A549 (cell line): ENCODE results near the gene SLC2A2.

Source experiments
- BHLHE40 ChIP-seq: IDR thresholded peaks from 2 replicates; pipeline ENCODE4 v1.6.1; 2012; ENCODE audit warnings: low read depth, low read length, inconsistent platforms
- CHD2 ChIP-seq: fragments of 150-350 bp; IDR thresholded peaks from 2 replicates; pipeline ENCODE4 v1.6.1; 2014; ENCODE audit warnings: low read length; ENCODE audit not compliant: partially characterized antibody
- POLR2A ChIP-seq: IDR thresholded peaks from 2 replicates; pipeline ENCODE4 v1.6.1; 2012; ENCODE audit warnings: mild to moderate bottlenecking, low read length
- TF ChIP-seq, protein P1 (sequence below): fragments of >200 bp; sonication (Bioruptor Twin); formaldehyde crosslinking; IDR thresholded peaks from 3 replicates; pipeline ENCODE4 v1.5.1; 2016

DNA sequence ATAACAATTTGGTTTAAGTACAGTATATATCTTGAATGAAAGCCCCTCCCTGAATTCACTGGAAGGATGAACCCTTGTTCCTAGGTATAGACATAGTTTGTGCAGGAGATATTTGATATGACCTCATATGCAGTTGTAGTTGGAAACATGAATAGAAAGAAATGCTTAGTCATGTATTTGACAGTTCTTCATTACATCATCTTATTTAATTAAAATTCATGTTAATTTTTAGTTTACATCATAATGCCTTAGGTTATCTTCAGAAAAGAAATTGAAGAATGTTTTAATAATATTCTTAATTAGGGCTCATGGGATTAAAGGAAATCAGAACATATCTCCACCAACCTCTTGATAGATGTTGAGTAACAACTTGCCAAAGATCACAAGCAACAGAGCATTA is 19.2 kb downstream of the SLC2A2 start:
- TF ChIP-seq, protein P1, sequence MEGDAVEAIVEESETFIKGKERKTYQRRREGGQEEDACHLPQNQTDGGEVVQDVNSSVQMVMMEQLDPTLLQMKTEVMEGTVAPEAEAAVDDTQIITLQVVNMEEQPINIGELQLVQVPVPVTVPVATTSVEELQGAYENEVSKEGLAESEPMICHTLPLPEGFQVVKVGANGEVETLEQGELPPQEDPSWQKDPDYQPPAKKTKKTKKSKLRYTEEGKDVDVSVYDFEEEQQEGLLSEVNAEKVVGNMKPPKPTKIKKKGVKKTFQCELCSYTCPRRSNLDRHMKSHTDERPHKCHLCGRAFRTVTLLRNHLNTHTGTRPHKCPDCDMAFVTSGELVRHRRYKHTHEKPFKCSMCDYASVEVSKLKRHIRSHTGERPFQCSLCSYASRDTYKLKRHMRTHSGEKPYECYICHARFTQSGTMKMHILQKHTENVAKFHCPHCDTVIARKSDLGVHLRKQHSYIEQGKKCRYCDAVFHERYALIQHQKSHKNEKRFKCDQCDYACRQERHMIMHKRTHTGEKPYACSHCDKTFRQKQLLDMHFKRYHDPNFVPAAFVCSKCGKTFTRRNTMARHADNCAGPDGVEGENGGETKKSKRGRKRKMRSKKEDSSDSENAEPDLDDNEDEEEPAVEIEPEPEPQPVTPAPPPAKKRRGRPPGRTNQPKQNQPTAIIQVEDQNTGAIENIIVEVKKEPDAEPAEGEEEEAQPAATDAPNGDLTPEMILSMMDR, result no peak
- no peak for TF ChIP-seq BHLHE40
- TF ChIP-seq POLR2A, result no peak
- no peak for TF ChIP-seq CHD2
